Neural cell (in vitro differentiated cells): ENCODE measurements around the gene TESK1. TPM values are rescaled to one million over a fixed set of nuclear protein-coding genes. Genes with fewer than 3 reads are reported as not detected.
"Not testable (repeated sequence)": the region's sequence is repeated elsewhere in the genome, so short reads cannot be mapped to it uniquely, and the experiment has no call there.

Experiments used
- H2AFZ ChIP-seq: fragments of 200-600, 300-800 bp; sonication (generic), shearing (Covaris generic); 2 replicates; pipeline ENCODE4 v1.6.0; 2014; ENCODE audit warnings: low read depth, mild to moderate bottlenecking, antibody characterized with exemption, low read length, moderate library complexity
- H3F3A ChIP-seq: fragments of 200-600 bp; shearing (Covaris generic); 2 replicates; pipeline ENCODE4 v1.6.1; 2016; ENCODE audit warnings: mild to moderate bottlenecking, moderate library complexity, mixed read lengths, antibody characterized with exemption, low read length; ENCODE audit not compliant: insufficient read depth, poor library complexity, severe bottlenecking
- H3K27ac ChIP-seq: fragments of 200-600, 300-800 bp; sonication (generic), shearing (Covaris generic); 2 replicates; pipeline ENCODE4 v1.5.1; 2014; ENCODE audit warnings: mild to moderate bottlenecking, low read length, moderate library complexity
- H3K27me3 ChIP-seq: fragments of 300-800, 200-600 bp; sonication (generic), shearing (Covaris generic); 2 replicates; pipeline ENCODE4 v1.6.0; 2014; ENCODE audit warnings: mild to moderate bottlenecking, low read depth, low read length, moderate library complexity; ENCODE audit not compliant: insufficient read depth
- H3K36me3 ChIP-seq: fragments of 300-800, 200-600 bp; sonication (generic), shearing (Covaris generic); 2 replicates; pipeline ENCODE4 v1.5.1; 2014; ENCODE audit warnings: mild to moderate bottlenecking, antibody characterized with exemption, low read length, moderate library complexity; ENCODE audit not compliant: insufficient read depth
- H3K4me2 ChIP-seq: fragments of 300-800, 200-600 bp; sonication (generic), shearing (Covaris generic); 2 replicates; pipeline ENCODE4 v1.6.0; 2014; ENCODE audit warnings: mild to moderate bottlenecking, low read length
- H3K4me3 ChIP-seq: fragments of 300-800, 200-600 bp; sonication (generic), shearing (Covaris generic); 2 replicates; pipeline ENCODE4 v1.5.1; 2014; ENCODE audit warnings: mild to moderate bottlenecking, low read length, moderate library complexity
- H3K79me2 ChIP-seq: fragments of 200-600 bp; shearing (Covaris generic); replicated peaks from 2 replicates; pipeline ENCODE4 v1.6.0; 2014; ENCODE audit warnings: mild to moderate bottlenecking, low read length, moderate library complexity; ENCODE audit not compliant: insufficient read depth
- H3K9ac ChIP-seq: fragments of 300-800, 200-600 bp; sonication (generic), shearing (Covaris generic); 2 replicates; pipeline ENCODE4 v1.6.1; 2016; ENCODE audit warnings: mild to moderate bottlenecking, low read length, mixed read lengths
- H3K9me2 ChIP-seq: fragments of 200-600 bp; shearing (Covaris generic); 2 replicates; pipeline ENCODE4 v1.6.1; 2016; ENCODE audit warnings: mild to moderate bottlenecking, low read length, mixed read lengths; ENCODE audit not compliant: insufficient read depth
- H3K9me3 ChIP-seq: fragments of 200-600, 300-800 bp; sonication (generic), shearing (Covaris generic); 2 replicates; pipeline ENCODE4 v1.6.1; 2016; ENCODE audit warnings: mild to moderate bottlenecking, mixed run types, low read length, moderate library complexity, mixed read lengths
- H4K20me1 ChIP-seq: fragments of 200-600 bp; shearing (Covaris generic); 2 replicates; pipeline ENCODE4 v1.6.1; 2016; ENCODE audit warnings: mild to moderate bottlenecking, mixed run types; ENCODE audit not compliant: insufficient read depth
- CTCF ChIP-seq: fragments of 450-650 bp; IDR thresholded peaks from 2 replicates; pipeline ENCODE4 v1.5.1; 2014; ENCODE audit warnings: antibody characterized with exemption, mild to moderate bottlenecking, moderate library complexity; ENCODE audit not compliant: poor library complexity, severe bottlenecking
- EP300 ChIP-seq: fragments of 450-650 bp; conservative IDR thresholded peaks from 2 replicates; pipeline ENCODE4 v1.6.1; 2014; ENCODE audit warnings: antibody characterized with exemption, mild to moderate bottlenecking, moderate library complexity; ENCODE audit not compliant: poor library complexity, severe bottlenecking
- EZH2 ChIP-seq: fragments of 200-600, 300-800 bp; shearing (Covaris generic), sonication (generic); IDR thresholded peaks from 2 replicates; pipeline ENCODE4 v1.6.1; 2014; ENCODE audit warnings: antibody characterized with exemption, low read length, borderline replicate concordance, mild to moderate bottlenecking; ENCODE audit not compliant: insufficient read depth, poor library complexity, severe bottlenecking
- MXI1 ChIP-seq: fragments of 450-650 bp; conservative IDR thresholded peaks from 2 replicates; pipeline ENCODE4 v1.6.1; 2014; ENCODE audit warnings: antibody characterized with exemption, mild to moderate bottlenecking; ENCODE audit not compliant: poor library complexity, severe bottlenecking
- POLR2AphosphoS5 ChIP-seq: IDR thresholded peaks from 2 replicates; pipeline ENCODE4 v1.6.1; 2012
- RAD21 ChIP-seq: fragments of 450-650 bp; conservative IDR thresholded peaks from 2 replicates; pipeline ENCODE4 v1.6.1; 2014; ENCODE audit warnings: antibody characterized with exemption, mild to moderate bottlenecking, moderate library complexity
- REST ChIP-seq: IDR thresholded peaks from 2 replicates; pipeline ENCODE4 v1.6.1; 2012; ENCODE audit warnings: borderline replicate concordance
- SMC3 ChIP-seq: fragments of 450-650 bp; conservative IDR thresholded peaks from 2 replicates; pipeline ENCODE4 v1.6.1; 2014; ENCODE audit warnings: antibody characterized with exemption, mild to moderate bottlenecking, moderate library complexity; ENCODE audit not compliant: poor library complexity
- TAF1 ChIP-seq: IDR thresholded peaks from 2 replicates; pipeline ENCODE4 v1.6.1; 2012; ENCODE audit warnings: low read depth
- polyA plus RNA-seq: library from polyadenylated mRNA; depleted of rRNA; stranded (reverse); fragments of >200 nt; gene quantifications from 2 replicates; pipeline ENCODE4 v1.2.3, GENCODE V29; 2014

Gene TESK1
- polyA plus RNA-seq, 1 donor from 2014 or later = 37.9 TPM

- Histone ChIP-seq H3K27me3 (no peaks in the 10 kb centered on the region), H3K9ac (no peak overlapping the region), H3K4me2 (no peak overlapping the region), H3K9me2 (no peaks in the 10 kb centered on the region), H3F3A (no peaks in the 10 kb centered on the region), H3K27ac (no peak overlapping the region), H2AFZ (no peak overlapping the region), H4K20me1 (no peaks in the 10 kb centered on the region), H3K4me3 (no peak overlapping the region), H3K36me3 (no peaks in the 10 kb centered on the region), H3K79me2 (no peaks in the 10 kb centered on the region), H3K9me3 (no peaks in the 10 kb centered on the region)
- no peak for TF ChIP-seq SMC3
Observed at GRCh38 chr9:35635730-35636129, 30.7 kb downstream of the TESK1 start.

GRCh38 chr9:35636135-35636876 lies 31.2 kb downstream of the TESK1 start:
- TF ChIP-seq MXI1 (no peak), EZH2 (no peak), REST (no peak), SMC3 (no peak), EP300 (no peak), CTCF (no peak), TAF1 (no peak), POLR2AphosphoS5 (no peak), RAD21 (no peak)
- H4K20me1 ChIP-seq = no peaks in the 10 kb centered on the region
- no peak overlapping the region for H2AFZ ChIP-seq
- H3K9me2 ChIP-seq = no peaks in the 10 kb centered on the region
- H3K9me3 ChIP-seq = no peaks in the 10 kb centered on the region
- no peaks in the 10 kb centered on the region for H3F3A ChIP-seq
- no peaks in the 10 kb centered on the region for H3K79me2 ChIP-seq
- no peak overlapping the region for H3K4me3 ChIP-seq
- no peak overlapping the region for H3K9ac ChIP-seq
- no peaks in the 10 kb centered on the region for H3K27me3 ChIP-seq
- H3K4me2 ChIP-seq = no peak overlapping the region
- no peaks in the 10 kb centered on the region for H3K36me3 ChIP-seq
- H3K27ac ChIP-seq = no peak overlapping the region

- not testable (repeated sequence) for H2AFZ ChIP-seq, H3K36me3 ChIP-seq, H3K9me3 ChIP-seq, H3K4me2 ChIP-seq, H3K9ac ChIP-seq, H3K79me2 ChIP-seq, H4K20me1 ChIP-seq, H3F3A ChIP-seq, H3K27ac ChIP-seq, H3K4me3 ChIP-seq, H3K9me2 ChIP-seq, H3K27me3 ChIP-seq
Observed at GRCh38 chr9:35636877-35637246, 31.8 kb downstream of the TESK1 start.

GRCh38 chr9:35637427-35637955 lies 32.4 kb downstream of the TESK1 start:
- not testable (repeated sequence) for H3K4me2 ChIP-seq, H3K9ac ChIP-seq, H3K9me3 ChIP-seq, H3K9me2 ChIP-seq, H3K4me3 ChIP-seq, H3K36me3 ChIP-seq, H3K27ac ChIP-seq, H3F3A ChIP-seq, H3K79me2 ChIP-seq, H4K20me1 ChIP-seq, H2AFZ ChIP-seq, H3K27me3 ChIP-seq

- H3K27ac ChIP-seq, H3K9me3 ChIP-seq, H3K4me3 ChIP-seq, H3K9me2 ChIP-seq, H3F3A ChIP-seq, H3K27me3 ChIP-seq, H3K36me3 ChIP-seq, H2AFZ ChIP-seq, H3K79me2 ChIP-seq, H3K4me2 ChIP-seq, H4K20me1 ChIP-seq, H3K9ac ChIP-seq: not testable (repeated sequence)
Observed at GRCh38 chr9:35638751-35639150, 33.7 kb downstream of the TESK1 start.
